ENCODE measurements around the gene DTD1.
A peak's percentile ranks its signal among the peaks of the same experiment; 100 is the strongest.

Gene DTD1

GRCh38 chr20:18793625-18794427 is 206.0 kb downstream of the DTD1 start:
- DNase-seq (ENCODE audit: low read depth): peak; percentile 92
- H3K4me3 ChIP-seq (ENCODE audit: low read depth, low read length): peak overlapping the region; percentile 86
- TF ChIP-seq, protein P1, sequence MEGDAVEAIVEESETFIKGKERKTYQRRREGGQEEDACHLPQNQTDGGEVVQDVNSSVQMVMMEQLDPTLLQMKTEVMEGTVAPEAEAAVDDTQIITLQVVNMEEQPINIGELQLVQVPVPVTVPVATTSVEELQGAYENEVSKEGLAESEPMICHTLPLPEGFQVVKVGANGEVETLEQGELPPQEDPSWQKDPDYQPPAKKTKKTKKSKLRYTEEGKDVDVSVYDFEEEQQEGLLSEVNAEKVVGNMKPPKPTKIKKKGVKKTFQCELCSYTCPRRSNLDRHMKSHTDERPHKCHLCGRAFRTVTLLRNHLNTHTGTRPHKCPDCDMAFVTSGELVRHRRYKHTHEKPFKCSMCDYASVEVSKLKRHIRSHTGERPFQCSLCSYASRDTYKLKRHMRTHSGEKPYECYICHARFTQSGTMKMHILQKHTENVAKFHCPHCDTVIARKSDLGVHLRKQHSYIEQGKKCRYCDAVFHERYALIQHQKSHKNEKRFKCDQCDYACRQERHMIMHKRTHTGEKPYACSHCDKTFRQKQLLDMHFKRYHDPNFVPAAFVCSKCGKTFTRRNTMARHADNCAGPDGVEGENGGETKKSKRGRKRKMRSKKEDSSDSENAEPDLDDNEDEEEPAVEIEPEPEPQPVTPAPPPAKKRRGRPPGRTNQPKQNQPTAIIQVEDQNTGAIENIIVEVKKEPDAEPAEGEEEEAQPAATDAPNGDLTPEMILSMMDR (IDR thresholded peaks at IDR 0.05; ENCODE audit: low read depth, low read length): no peak
- TF ChIP-seq, protein P2, sequence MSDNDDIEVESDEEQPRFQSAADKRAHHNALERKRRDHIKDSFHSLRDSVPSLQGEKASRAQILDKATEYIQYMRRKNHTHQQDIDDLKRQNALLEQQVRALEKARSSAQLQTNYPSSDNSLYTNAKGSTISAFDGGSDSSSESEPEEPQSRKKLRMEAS (IDR thresholded peaks at IDR 0.05; ENCODE audit: low read depth, low read length): peak; percentile 99
- TF ChIP-seq MYC (IDR thresholded peaks at IDR 0.05; ENCODE audit: low read depth, low read length): peak; percentile 62; the same call in 1 of the 2 replicates
- peak; percentile 78 for TF ChIP-seq POLR2A (IDR thresholded peaks at IDR 0.05; ENCODE audit: extremely low read depth, insufficient read length)

- H3K4me3 ChIP-seq (ENCODE audit: low read depth, low read length): peak overlapping the region; percentile 86
- TF ChIP-seq POLR2A (IDR thresholded peaks at IDR 0.05; ENCODE audit: extremely low read depth, insufficient read length) (no peak), MYC (IDR thresholded peaks at IDR 0.05; ENCODE audit: low read depth, low read length) (no peak)
- TF ChIP-seq, protein P1 (IDR thresholded peaks at IDR 0.05; ENCODE audit: low read depth, low read length): no peak
- TF ChIP-seq, protein P2 (IDR thresholded peaks at IDR 0.05; ENCODE audit: low read depth, low read length): no peak
- no peak for DNase-seq (ENCODE audit: low read depth)
Measured at GRCh38 chr20:18794428-18794787, 206.6 kb downstream of the DTD1 start.

- H3K4me3 ChIP-seq (ENCODE audit: low read depth, low read length): no peak overlapping the region
- no peak for DNase-seq (ENCODE audit: low read depth)
- no peak for TF ChIP-seq MYC (IDR thresholded peaks at IDR 0.05; ENCODE audit: low read depth, low read length)
- TF ChIP-seq, protein P1 (IDR thresholded peaks at IDR 0.05; ENCODE audit: low read depth, low read length): no peak
- no peak for TF ChIP-seq POLR2A (IDR thresholded peaks at IDR 0.05; ENCODE audit: extremely low read depth, insufficient read length)
- TF ChIP-seq, protein P2 (IDR thresholded peaks at IDR 0.05; ENCODE audit: low read depth, low read length): no peak
Measured at GRCh38 chr20:18795366-18795765, 207.5 kb downstream of the DTD1 start.

- TF ChIP-seq MYC (IDR thresholded peaks at IDR 0.05; ENCODE audit: low read depth, low read length) (no peak), POLR2A (IDR thresholded peaks at IDR 0.05; ENCODE audit: extremely low read depth, insufficient read length) (no peak)
- TF ChIP-seq, protein P1 (IDR thresholded peaks at IDR 0.05; ENCODE audit: low read depth, low read length): no peak
- TF ChIP-seq, protein P2 (IDR thresholded peaks at IDR 0.05; ENCODE audit: low read depth, low read length): no peak
- no peak for DNase-seq (ENCODE audit: low read depth)
- no peak overlapping the region for H3K4me3 ChIP-seq (ENCODE audit: low read depth, low read length)
Measured at GRCh38 chr20:18796282-18796833, 208.5 kb downstream of the DTD1 start.

GRCh38 chr20:18801516-18801915 is 213.7 kb downstream of the DTD1 start:
- TF ChIP-seq MYC (IDR thresholded peaks at IDR 0.05; ENCODE audit: low read depth, low read length) (no peak), POLR2A (IDR thresholded peaks at IDR 0.05; ENCODE audit: extremely low read depth, insufficient read length) (no peak)
- TF ChIP-seq, protein P2 (IDR thresholded peaks at IDR 0.05; ENCODE audit: low read depth, low read length): no peak
- TF ChIP-seq, protein P1 (IDR thresholded peaks at IDR 0.05; ENCODE audit: low read depth, low read length): no peak
- H3K4me3 ChIP-seq (ENCODE audit: low read depth, low read length): no peak overlapping the region
- DNase-seq (ENCODE audit: low read depth): no peak
